ENCODE data around the gene SYCE3.

DNA sequence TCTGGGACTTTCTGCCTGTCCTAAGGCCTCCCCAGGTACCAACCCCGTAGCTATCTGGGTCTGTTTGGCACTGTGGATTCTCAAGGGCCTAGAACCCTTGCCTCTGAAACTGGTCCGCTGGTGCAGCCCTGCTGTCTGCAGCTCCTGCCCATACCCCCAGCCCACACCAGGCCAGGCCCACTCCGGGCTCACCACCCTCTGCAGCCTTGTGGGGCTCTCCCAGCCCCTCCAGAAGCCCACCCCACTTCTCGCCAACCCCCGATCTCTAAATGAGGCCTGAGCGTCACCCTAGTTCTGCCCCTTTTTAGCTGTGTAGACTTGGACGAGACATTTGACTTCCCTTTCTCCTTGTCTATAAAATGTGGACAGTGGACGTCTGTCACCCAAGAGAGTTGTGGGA, 12.3 kb downstream of the SYCE3 start:
- TF ChIP-seq, protein P1, sequence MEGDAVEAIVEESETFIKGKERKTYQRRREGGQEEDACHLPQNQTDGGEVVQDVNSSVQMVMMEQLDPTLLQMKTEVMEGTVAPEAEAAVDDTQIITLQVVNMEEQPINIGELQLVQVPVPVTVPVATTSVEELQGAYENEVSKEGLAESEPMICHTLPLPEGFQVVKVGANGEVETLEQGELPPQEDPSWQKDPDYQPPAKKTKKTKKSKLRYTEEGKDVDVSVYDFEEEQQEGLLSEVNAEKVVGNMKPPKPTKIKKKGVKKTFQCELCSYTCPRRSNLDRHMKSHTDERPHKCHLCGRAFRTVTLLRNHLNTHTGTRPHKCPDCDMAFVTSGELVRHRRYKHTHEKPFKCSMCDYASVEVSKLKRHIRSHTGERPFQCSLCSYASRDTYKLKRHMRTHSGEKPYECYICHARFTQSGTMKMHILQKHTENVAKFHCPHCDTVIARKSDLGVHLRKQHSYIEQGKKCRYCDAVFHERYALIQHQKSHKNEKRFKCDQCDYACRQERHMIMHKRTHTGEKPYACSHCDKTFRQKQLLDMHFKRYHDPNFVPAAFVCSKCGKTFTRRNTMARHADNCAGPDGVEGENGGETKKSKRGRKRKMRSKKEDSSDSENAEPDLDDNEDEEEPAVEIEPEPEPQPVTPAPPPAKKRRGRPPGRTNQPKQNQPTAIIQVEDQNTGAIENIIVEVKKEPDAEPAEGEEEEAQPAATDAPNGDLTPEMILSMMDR (IDR thresholded peaks at IDR 0.05; ENCODE audit: low read length) = no peak
- TF ChIP-seq EZH2phosphoT487 (IDR thresholded peaks at IDR 0.05; ENCODE audit: low read length) = no peak

Data from MM.1S (cell line).